GM19035 (cell line): ENCODE measurements around the gene KAZN.

Experiments
- ATAC-seq: cut with Tn5 transposase; IDR thresholded peaks from one replicate; pipeline ENCODE4 v1.9.1; 2021; ENCODE audit not compliant: unreplicated experiment

Gene KAZN

GRCh38 chr1:15141935-15142539 is 543.6 kb downstream of the KAZN start:
- no peak for ATAC-seq

- ATAC-seq, result no peak
These were observed 546.8 kb downstream of the KAZN start for GRCh38 chr1:15145327-15145726.

GRCh38 chr1:15146142-15146680 is 547.7 kb downstream of the KAZN start:
- ATAC-seq, result no peak

- ATAC-seq, result no peak
These were observed 548.5 kb downstream of the KAZN start for GRCh38 chr1:15146971-15147376.

- ATAC-seq, result no peak
These were observed 549.5 kb downstream of the KAZN start for GRCh38 chr1:15148004-15148403.

GRCh38 chr1:15148475-15148874 is 550.0 kb downstream of the KAZN start:
- no peak for ATAC-seq

GRCh38 chr1:15148941-15149340 is 550.5 kb downstream of the KAZN start:
- ATAC-seq, result no peak

- no peak for ATAC-seq
These were observed 551.9 kb downstream of the KAZN start for GRCh38 chr1:15150376-15150775.

GRCh38 chr1:15151377-15151806 is 552.9 kb downstream of the KAZN start:
- ATAC-seq, result no peak

GRCh38 chr1:15151871-15152270 is 553.4 kb downstream of the KAZN start:
- ATAC-seq, result no peak

- ATAC-seq, result no peak
These were observed 554.1 kb downstream of the KAZN start for GRCh38 chr1:15152318-15153183.

GRCh38 chr1:15153184-15153841 is 554.8 kb downstream of the KAZN start, which contains the start of gene TMEM51:
Gene TMEM51 (plus strand): TSS chr1:15153747. CDS start chr1:15215088, 61,341 bp downstream.
- ATAC-seq, result no peak

- ATAC-seq, result no peak
These were observed 555.5 kb downstream of the KAZN start for GRCh38 chr1:15153842-15154479.

GRCh38 chr1:15154480-15155036 is 556.1 kb downstream of the KAZN start:
- no peak for ATAC-seq

- no peak for ATAC-seq
These were observed 556.7 kb downstream of the KAZN start for GRCh38 chr1:15155191-15155590.

GRCh38 chr1:15155888-15156741 is 557.6 kb downstream of the KAZN start:
- no peak for ATAC-seq

GRCh38 chr1:15156807-15157380 is 558.4 kb downstream of the KAZN start:
- no peak for ATAC-seq

GRCh38 chr1:15157524-15158399 is 559.3 kb downstream of the KAZN start:
- no peak for ATAC-seq
